ENCODE data around the gene SMIM44.
"Not testable (repeated sequence)": the region's sequence is repeated elsewhere in the genome, so short reads cannot be mapped to it uniquely, and the experiment has no call there.

Gene SMIM44

GRCh38 chr19:3483226-3483628 lies at the start of gene SMIM44:
Gene SMIM44, minus strand, starts transcription at chr19:3483441. Its CDS starts 38 bp downstream, at chr19:3483403.
- Histone ChIP-seq H3K9me3 (ENCODE audit: control insufficient read depth in 1 of 2, low read length in 2 of 2) (no peaks in the 10 kb centered on the region), H3K27me3 (ENCODE audit: low read depth, low read length) (no peaks in the 10 kb centered on the region), H3K36me3 (ENCODE audit: control insufficient read depth in 1 of 2, insufficient read depth in 2 of 2, low read length in 2 of 2) (no peaks in the 10 kb centered on the region), H3K27ac (ENCODE audit: low read length) (peak within 1 kb of the TSS; percentile 8), H3K4me1 (ENCODE audit: control insufficient read depth in 1 of 2, insufficient read depth in 2 of 2, low read length in 2 of 2) (peaks cover 0 to 4% of the 10 kb centered on the region in 2 donors), H3K4me3 (ENCODE audit: low read depth in 1 of 2, low read length in 2 of 2) (no peak within 1 kb of the TSS)

- Histone ChIP-seq H3K27me3 (ENCODE audit: low read depth, low read length) (no peaks in the 10 kb centered on the region), H3K4me3 (ENCODE audit: low read depth in 1 of 2, low read length in 2 of 2) (no peak overlapping the region), H3K9me3 (ENCODE audit: control insufficient read depth in 1 of 2, low read length in 2 of 2) (no peaks in the 10 kb centered on the region), H3K4me1 (ENCODE audit: control insufficient read depth in 1 of 2, insufficient read depth in 2 of 2, low read length in 2 of 2) (no peaks in the 10 kb centered on the region), H3K36me3 (ENCODE audit: control insufficient read depth in 1 of 2, insufficient read depth in 2 of 2, low read length in 2 of 2) (peaks cover 13 to 57% of the 10 kb centered on the region in 2 donors), H3K27ac (ENCODE audit: low read length) (no peak overlapping the region)
Observed at GRCh38 chr19:3533033-3533432, 49.8 kb upstream of the SMIM44 start.

- no peaks in the 10 kb centered on the region for H3K4me1 ChIP-seq (ENCODE audit: control insufficient read depth in 1 of 2, insufficient read depth in 2 of 2, low read length in 2 of 2)
- H3K27ac ChIP-seq (ENCODE audit: low read length): no peak overlapping the region
- no peaks in the 10 kb centered on the region for H3K9me3 ChIP-seq (ENCODE audit: control insufficient read depth in 1 of 2, low read length in 2 of 2)
- no peak overlapping the region for H3K4me3 ChIP-seq (ENCODE audit: low read depth in 1 of 2, low read length in 2 of 2)
- H3K27me3 ChIP-seq (ENCODE audit: low read depth, low read length): no peaks in the 10 kb centered on the region
- H3K36me3 ChIP-seq (ENCODE audit: control insufficient read depth in 1 of 2, insufficient read depth in 2 of 2, low read length in 2 of 2): peaks cover 13 to 65% of the 10 kb centered on the region in 2 donors
Observed at GRCh38 chr19:3532154-3532786, 49.0 kb upstream of the SMIM44 start.

- H3K4me1 ChIP-seq (ENCODE audit: control insufficient read depth in 1 of 2, insufficient read depth in 2 of 2, low read length in 2 of 2): no peaks in the 10 kb centered on the region
- no peaks in the 10 kb centered on the region for H3K9me3 ChIP-seq (ENCODE audit: control insufficient read depth in 1 of 2, low read length in 2 of 2)
- peaks cover 16 to 70% of the 10 kb centered on the region in 2 donors for H3K36me3 ChIP-seq (ENCODE audit: control insufficient read depth in 1 of 2, insufficient read depth in 2 of 2, low read length in 2 of 2)
- no peak overlapping the region for H3K4me3 ChIP-seq (ENCODE audit: low read depth in 1 of 2, low read length in 2 of 2)
- no peaks in the 10 kb centered on the region for H3K27me3 ChIP-seq (ENCODE audit: low read depth, low read length)
- no peak overlapping the region for H3K27ac ChIP-seq (ENCODE audit: low read length)
Observed at GRCh38 chr19:3531716-3532115, 48.5 kb upstream of the SMIM44 start.

GRCh38 chr19:3530389-3530788 lies 47.1 kb upstream of the SMIM44 start:
- H3K27ac ChIP-seq (ENCODE audit: low read length): no peak overlapping the region
- H3K4me3 ChIP-seq (ENCODE audit: low read depth in 1 of 2, low read length in 2 of 2): no peak overlapping the region
- H3K4me1 ChIP-seq (ENCODE audit: control insufficient read depth in 1 of 2, insufficient read depth in 2 of 2, low read length in 2 of 2): no peaks in the 10 kb centered on the region
- H3K27me3 ChIP-seq (ENCODE audit: low read depth, low read length): no peaks in the 10 kb centered on the region
- H3K36me3 ChIP-seq (ENCODE audit: control insufficient read depth in 1 of 2, insufficient read depth in 2 of 2, low read length in 2 of 2): peaks cover 16 to 75% of the 10 kb centered on the region in 2 donors
- no peaks in the 10 kb centered on the region for H3K9me3 ChIP-seq (ENCODE audit: control insufficient read depth in 1 of 2, low read length in 2 of 2)

GRCh38 chr19:3529299-3529698 lies 46.1 kb upstream of the SMIM44 start:
- H3K4me1 ChIP-seq (ENCODE audit: control insufficient read depth in 1 of 2, insufficient read depth in 2 of 2, low read length in 2 of 2); H3K27ac ChIP-seq (ENCODE audit: low read length); H3K27me3 ChIP-seq (ENCODE audit: low read depth, low read length); H3K4me3 ChIP-seq (ENCODE audit: low read depth in 1 of 2, low read length in 2 of 2); H3K9me3 ChIP-seq (ENCODE audit: control insufficient read depth in 1 of 2, low read length in 2 of 2): not testable (repeated sequence)
- peaks cover 22 to 73% of the 10 kb centered on the region in 2 donors for H3K36me3 ChIP-seq (ENCODE audit: control insufficient read depth in 1 of 2, insufficient read depth in 2 of 2, low read length in 2 of 2)

- peaks cover 23 to 74% of the 10 kb centered on the region in 2 donors for H3K36me3 ChIP-seq (ENCODE audit: control insufficient read depth in 1 of 2, insufficient read depth in 2 of 2, low read length in 2 of 2)
- H3K4me1 ChIP-seq (ENCODE audit: control insufficient read depth in 1 of 2, insufficient read depth in 2 of 2, low read length in 2 of 2): no peaks in the 10 kb centered on the region
- H3K27me3 ChIP-seq (ENCODE audit: low read depth, low read length): no peaks in the 10 kb centered on the region
- H3K4me3 ChIP-seq (ENCODE audit: low read depth in 1 of 2, low read length in 2 of 2): no peak overlapping the region
- no peak overlapping the region for H3K27ac ChIP-seq (ENCODE audit: low read length)
- H3K9me3 ChIP-seq (ENCODE audit: control insufficient read depth in 1 of 2, low read length in 2 of 2): no peaks in the 10 kb centered on the region
Observed at GRCh38 chr19:3528539-3529211, 45.4 kb upstream of the SMIM44 start.

GRCh38 chr19:3528080-3528479 lies 44.8 kb upstream of the SMIM44 start:
- H3K4me3 ChIP-seq (ENCODE audit: low read depth in 1 of 2, low read length in 2 of 2): no peak overlapping the region
- no peak overlapping the region for H3K27ac ChIP-seq (ENCODE audit: low read length)
- H3K9me3 ChIP-seq (ENCODE audit: control insufficient read depth in 1 of 2, low read length in 2 of 2): no peaks in the 10 kb centered on the region
- no peaks in the 10 kb centered on the region for H3K4me1 ChIP-seq (ENCODE audit: control insufficient read depth in 1 of 2, insufficient read depth in 2 of 2, low read length in 2 of 2)
- no peaks in the 10 kb centered on the region for H3K27me3 ChIP-seq (ENCODE audit: low read depth, low read length)
- H3K36me3 ChIP-seq (ENCODE audit: control insufficient read depth in 1 of 2, insufficient read depth in 2 of 2, low read length in 2 of 2): peaks cover 22 to 74% of the 10 kb centered on the region in 2 donors

GRCh38 chr19:3527238-3527910 lies 44.1 kb upstream of the SMIM44 start:
- Histone ChIP-seq H3K27me3 (ENCODE audit: low read depth, low read length) (no peaks in the 10 kb centered on the region), H3K4me3 (ENCODE audit: low read depth in 1 of 2, low read length in 2 of 2) (no peak overlapping the region), H3K36me3 (ENCODE audit: control insufficient read depth in 1 of 2, insufficient read depth in 2 of 2, low read length in 2 of 2) (peaks cover 22 to 70% of the 10 kb centered on the region in 2 donors), H3K27ac (ENCODE audit: low read length) (no peak overlapping the region), H3K4me1 (ENCODE audit: control insufficient read depth in 1 of 2, insufficient read depth in 2 of 2, low read length in 2 of 2) (no peaks in the 10 kb centered on the region), H3K9me3 (ENCODE audit: control insufficient read depth in 1 of 2, low read length in 2 of 2) (no peaks in the 10 kb centered on the region)

GRCh38 chr19:3526507-3527237 lies 43.4 kb upstream of the SMIM44 start:
- Histone ChIP-seq H3K27me3 (ENCODE audit: low read depth, low read length) (no peaks in the 10 kb centered on the region), H3K4me1 (ENCODE audit: control insufficient read depth in 1 of 2, insufficient read depth in 2 of 2, low read length in 2 of 2) (no peaks in the 10 kb centered on the region), H3K4me3 (ENCODE audit: low read depth in 1 of 2, low read length in 2 of 2) (no peak overlapping the region), H3K27ac (ENCODE audit: low read length) (no peak overlapping the region), H3K36me3 (ENCODE audit: control insufficient read depth in 1 of 2, insufficient read depth in 2 of 2, low read length in 2 of 2) (peaks cover 22 to 69% of the 10 kb centered on the region in 2 donors), H3K9me3 (ENCODE audit: control insufficient read depth in 1 of 2, low read length in 2 of 2) (no peaks in the 10 kb centered on the region)

- no peak overlapping the region for H3K27ac ChIP-seq (ENCODE audit: low read length)
- no peaks in the 10 kb centered on the region for H3K27me3 ChIP-seq (ENCODE audit: low read depth, low read length)
- peaks cover 14 to 58% of the 10 kb centered on the region in 2 donors for H3K36me3 ChIP-seq (ENCODE audit: control insufficient read depth in 1 of 2, insufficient read depth in 2 of 2, low read length in 2 of 2)
- H3K4me1 ChIP-seq (ENCODE audit: control insufficient read depth in 1 of 2, insufficient read depth in 2 of 2, low read length in 2 of 2): no peaks in the 10 kb centered on the region
- H3K9me3 ChIP-seq (ENCODE audit: control insufficient read depth in 1 of 2, low read length in 2 of 2): no peaks in the 10 kb centered on the region
- H3K4me3 ChIP-seq (ENCODE audit: low read depth in 1 of 2, low read length in 2 of 2): no peak overlapping the region
Observed at GRCh38 chr19:3524904-3525451, 41.7 kb upstream of the SMIM44 start.

Measured in muscle layer of duodenum (tissue), 2 donors.